OCI-LY1 (cell line): ENCODE measurements around the gene GDPD4.

Source experiments
- H2AFZ ChIP-seq: fragments of 200-600 bp; sonication (generic), shearing (Covaris generic); 2 replicates; pipeline ENCODE4 v1.6.0; 2014; ENCODE audit warnings: antibody characterized with exemption, mild to moderate bottlenecking, low read length
- H3F3A ChIP-seq: fragments of 200-600 bp; sonication (generic), shearing (Covaris generic); 2 replicates; pipeline ENCODE4 v1.6.0; 2014; ENCODE audit warnings: mild to moderate bottlenecking, antibody characterized with exemption, low read length, moderate library complexity; ENCODE audit not compliant: insufficient read depth
- H3K27ac ChIP-seq: fragments of 200-600 bp; sonication (generic); 2 replicates; pipeline ENCODE4 v1.5.1; 2014; ENCODE audit warnings: low read length, mixed run types, mild to moderate bottlenecking, low read depth; ENCODE audit not compliant: poor library complexity, severe bottlenecking
- H3K27me3 ChIP-seq: fragments of 200-600 bp; sonication (generic); 2 replicates; pipeline ENCODE4 v1.6.0; 2014; ENCODE audit warnings: antibody characterized with exemption, mild to moderate bottlenecking, low read length, moderate library complexity; ENCODE audit not compliant: insufficient read depth
- H3K36me3 ChIP-seq: fragments of 200-600 bp; sonication (generic); 2 replicates; pipeline ENCODE4 v1.6.1; 2014; ENCODE audit warnings: mild to moderate bottlenecking, antibody characterized with exemption, low read length, moderate library complexity, mixed read lengths; ENCODE audit not compliant: insufficient read depth
- H3K4me1 ChIP-seq: fragments of 200-600 bp; sonication (generic); 2 replicates; pipeline ENCODE4 v1.5.1; 2014; ENCODE audit warnings: mild to moderate bottlenecking, low read length, moderate library complexity; ENCODE audit not compliant: insufficient read depth, severe bottlenecking
- H3K4me2 ChIP-seq: fragments of 200-600 bp; sonication (generic), shearing (Covaris generic); 2 replicates; pipeline ENCODE4 v1.6.1; 2014; ENCODE audit warnings: low read length
- H3K4me3 ChIP-seq: fragments of 200-600 bp; sonication (generic); 2 replicates; pipeline ENCODE4 v1.5.1; 2014; ENCODE audit warnings: low read length, low read depth, mild to moderate bottlenecking, mixed read lengths; ENCODE audit not compliant: poor library complexity, severe bottlenecking
- H3K79me2 ChIP-seq: fragments of 200-600 bp; shearing (Covaris generic); 2 replicates; pipeline ENCODE4 v1.6.1; 2016; ENCODE audit warnings: mixed run types, low read length, mixed read lengths; ENCODE audit not compliant: insufficient read depth
- H3K9ac ChIP-seq: fragments of 200-600 bp; sonication (generic), shearing (Covaris generic); 2 replicates; pipeline ENCODE4 v1.6.1; 2014; ENCODE audit warnings: mild to moderate bottlenecking, low read length, mixed read lengths
- H3K9me2 ChIP-seq: fragments of 200-600 bp; sonication (generic), shearing (Covaris generic); 2 replicates; pipeline ENCODE4 v1.6.1; 2014; ENCODE audit warnings: low read depth, mild to moderate bottlenecking, low read length, mixed read lengths
- H3K9me3 ChIP-seq: fragments of 200-600 bp; shearing (Covaris generic); 2 replicates; pipeline ENCODE4 v1.6.1; 2014; ENCODE audit warnings: low read length, mixed read lengths
- H4K20me1 ChIP-seq: fragments of 200-600 bp; sonication (generic), shearing (Covaris generic); 2 replicates; pipeline ENCODE4 v1.6.0; 2016; ENCODE audit warnings: mild to moderate bottlenecking, low read length; ENCODE audit not compliant: insufficient read depth
- CTCF ChIP-seq: fragments of 200-600 bp; sonication (generic), shearing (Covaris generic); IDR thresholded peaks from 2 replicates; pipeline ENCODE4 v1.5.1; 2017; ENCODE audit warnings: mild to moderate bottlenecking, antibody characterized with exemption, low read length, moderate library complexity, mixed read lengths
- EZH2 ChIP-seq: fragments of 200-600 bp; sonication (generic), shearing (Covaris generic); IDR thresholded peaks from 2 replicates; pipeline ENCODE4 v1.8.0; 2017; ENCODE audit warnings: borderline replicate concordance, mixed run types, mild to moderate bottlenecking, antibody characterized with exemption, low read length, moderate library complexity, mixed read lengths

The GDPD4 gene

GRCh38 chr11:77204754-77205466 is 96.6 kb downstream of the GDPD4 start:
- Histone ChIP-seq H3F3A (no peaks in the 10 kb centered on the region), H3K36me3 (no peaks in the 10 kb centered on the region), H3K9me3 (no peaks in the 10 kb centered on the region), H3K9me2 (no peaks in the 10 kb centered on the region), H3K79me2 (no peaks in the 10 kb centered on the region), H3K4me2 (no peak overlapping the region), H3K4me3 (no peak overlapping the region), H3K27ac (no peak overlapping the region), H4K20me1 (no peaks in the 10 kb centered on the region), H3K4me1 (no peaks in the 10 kb centered on the region), H3K9ac (no peak overlapping the region), H3K27me3 (no peaks in the 10 kb centered on the region), H2AFZ (no peak overlapping the region)
- TF ChIP-seq CTCF, result no peak

- H3K79me2 ChIP-seq, result no peaks in the 10 kb centered on the region
- no peak overlapping the region for H3K4me2 ChIP-seq
- H3K4me3 ChIP-seq, result no peak overlapping the region
- no peaks in the 10 kb centered on the region for H3K27me3 ChIP-seq
- H3F3A ChIP-seq, result no peaks in the 10 kb centered on the region
- no peaks in the 10 kb centered on the region for H3K4me1 ChIP-seq
- H3K9me2 ChIP-seq, result no peaks in the 10 kb centered on the region
- no peaks in the 10 kb centered on the region for H4K20me1 ChIP-seq
- no peak overlapping the region for H3K27ac ChIP-seq
- H3K36me3 ChIP-seq, result no peaks in the 10 kb centered on the region
- no peak overlapping the region for H2AFZ ChIP-seq
- TF ChIP-seq CTCF (no peak), EZH2 (no peak)
- no peaks in the 10 kb centered on the region for H3K9me3 ChIP-seq
- H3K9ac ChIP-seq, result no peak overlapping the region
These were observed 97.4 kb downstream of the GDPD4 start for GRCh38 chr11:77203901-77204753.

- H3K79me2 ChIP-seq, result no peaks in the 10 kb centered on the region
These were observed 98.3 kb downstream of the GDPD4 start for GRCh38 chr11:77202941-77203900.

More at GRCh38 chr11:77202941-77203900, 98.3 kb downstream of the GDPD4 start:
- no peak for TF ChIP-seq CTCF
- TF ChIP-seq EZH2, result no peak
- Histone ChIP-seq H3K36me3 (no peaks in the 10 kb centered on the region), H3K27ac (no peak overlapping the region), H3K4me1 (no peaks in the 10 kb centered on the region), H2AFZ (no peak overlapping the region), H4K20me1 (no peaks in the 10 kb centered on the region), H3K9me2 (no peaks in the 10 kb centered on the region), H3K9me3 (no peaks in the 10 kb centered on the region), H3K4me3 (no peak overlapping the region), H3K9ac (no peak overlapping the region), H3K27me3 (no peaks in the 10 kb centered on the region), H3F3A (no peaks in the 10 kb centered on the region), H3K4me2 (no peak overlapping the region)
